ENCODE data around the gene BCL11B.

The BCL11B gene

DNA sequence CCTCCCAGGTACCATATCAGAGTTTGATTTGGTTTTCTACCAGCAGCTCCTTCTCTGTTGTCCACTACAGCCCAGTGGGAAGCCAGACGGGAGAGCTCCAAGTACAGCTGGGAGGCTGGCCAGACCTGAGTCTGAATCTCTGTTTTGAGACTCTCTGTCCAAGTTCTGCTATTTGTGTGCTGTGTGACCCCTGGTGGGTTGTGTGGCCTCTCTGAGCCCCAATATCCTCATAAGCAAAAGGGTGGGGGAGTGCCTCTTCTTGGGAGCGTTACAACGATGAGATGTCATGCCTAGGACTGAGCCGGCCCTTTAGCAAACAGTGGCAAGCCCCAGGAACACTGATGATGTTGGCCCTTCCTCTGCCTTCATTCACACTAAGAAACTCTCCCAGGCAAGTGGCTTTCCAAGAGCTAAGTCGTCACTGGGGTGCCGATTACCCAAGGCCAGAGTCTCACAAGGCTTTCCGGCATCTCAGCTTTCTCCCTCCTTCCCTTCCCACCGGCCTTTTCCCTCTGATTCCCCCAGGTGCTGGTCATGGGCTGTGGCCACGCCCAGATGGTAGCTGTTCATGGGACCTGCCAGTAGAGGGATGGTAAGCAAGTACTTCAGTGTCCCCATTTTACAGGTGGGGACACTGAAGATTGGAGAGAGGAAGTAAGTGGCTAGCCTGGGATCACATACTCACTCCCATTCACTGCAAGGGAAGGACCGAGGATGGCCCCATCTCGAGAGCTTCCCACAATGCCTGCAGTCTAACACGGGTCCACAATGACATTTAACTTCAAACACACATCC lies 47.7 kb downstream of the BCL11B start:
- TF ChIP-seq CTCF (IDR thresholded peaks at IDR 0.05; ENCODE audit: insufficient read depth, low read depth, low read length, missing control alignments) = no peak
- H3K4me3 ChIP-seq (ENCODE audit: low read depth, low read length) = no peak overlapping the region
- no peak for DNase-seq (ENCODE audit: low read depth)

DNA sequence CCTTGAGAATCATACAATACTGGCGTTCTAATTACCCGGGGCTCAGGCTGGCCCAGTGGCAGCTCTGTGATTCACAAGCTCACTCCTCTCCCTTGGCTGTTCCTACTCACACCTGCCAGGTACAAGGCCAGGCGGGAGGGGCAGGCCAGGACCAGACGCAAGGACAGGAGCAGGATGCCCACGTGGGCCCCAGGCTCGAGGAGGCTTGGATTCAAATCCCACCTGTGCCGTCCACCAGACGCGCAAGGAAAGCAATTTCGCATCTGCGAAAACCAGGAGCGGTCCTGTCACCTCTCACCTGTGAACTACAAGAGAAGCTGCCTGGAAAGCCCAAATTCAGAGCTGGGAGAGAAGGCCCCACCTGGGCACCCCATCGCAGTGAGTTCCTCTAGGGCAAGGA lies 50.6 kb downstream of the BCL11B start:
- no peak for DNase-seq (ENCODE audit: low read depth)
- no peak overlapping the region for H3K4me3 ChIP-seq (ENCODE audit: low read depth, low read length)
- no peak for TF ChIP-seq CTCF (IDR thresholded peaks at IDR 0.05; ENCODE audit: insufficient read depth, low read depth, low read length, missing control alignments)

- no peak for DNase-seq (ENCODE audit: low read depth)
- no peak for TF ChIP-seq CTCF (IDR thresholded peaks at IDR 0.05; ENCODE audit: insufficient read depth, low read depth, low read length, missing control alignments)
- no peak overlapping the region for H3K4me3 ChIP-seq (ENCODE audit: low read depth, low read length)
Observed at GRCh38 chr14:99217066-99217955, 54.7 kb downstream of the BCL11B start.

DNA sequence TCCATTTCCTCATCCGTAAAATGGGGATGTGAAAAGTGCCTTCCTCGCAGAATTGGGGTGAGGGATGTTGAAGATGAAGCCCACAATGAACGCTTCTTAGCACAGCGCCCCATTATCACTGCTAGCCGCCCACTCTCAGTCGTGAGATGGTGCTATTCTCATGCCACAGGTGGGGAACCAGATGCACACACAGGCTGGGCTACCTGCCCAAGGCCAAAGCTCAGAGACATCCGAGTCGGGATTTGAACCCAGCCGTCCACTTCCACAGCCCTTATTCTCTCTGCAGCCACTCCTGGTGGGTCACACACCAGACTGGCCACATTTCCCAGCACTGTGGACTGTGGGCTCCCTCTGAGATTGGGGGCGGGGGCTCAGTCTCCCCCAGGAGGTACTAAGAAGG lies 55.8 kb downstream of the BCL11B start:
- no peak for TF ChIP-seq CTCF (IDR thresholded peaks at IDR 0.05; ENCODE audit: insufficient read depth, low read depth, low read length, missing control alignments)
- no peak overlapping the region for H3K4me3 ChIP-seq (ENCODE audit: low read depth, low read length)
- no peak for DNase-seq (ENCODE audit: low read depth)

DNA sequence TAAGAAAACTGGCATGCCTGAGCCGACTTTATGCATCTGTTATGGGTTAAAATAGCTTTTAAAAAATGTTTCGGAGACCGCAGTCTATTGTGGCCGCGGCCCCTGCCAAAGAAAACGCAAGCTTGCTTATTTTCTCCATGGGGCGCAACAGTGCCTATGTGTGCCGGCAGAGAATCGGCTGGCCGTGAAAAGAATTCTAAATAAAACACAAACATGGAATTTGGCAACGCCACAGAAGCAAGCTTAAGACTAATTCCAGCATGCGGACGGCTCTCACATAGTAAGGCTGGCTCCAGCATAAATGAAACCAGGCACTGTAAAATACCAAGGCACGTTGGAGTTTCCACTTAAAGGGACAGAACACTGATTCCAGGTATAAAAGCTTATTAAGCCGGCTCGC lies 56.7 kb downstream of the BCL11B start:
- H3K4me3 ChIP-seq (ENCODE audit: low read depth, low read length) = no peak overlapping the region
- DNase-seq (ENCODE audit: low read depth) = no peak
- TF ChIP-seq CTCF (IDR thresholded peaks at IDR 0.05; ENCODE audit: insufficient read depth, low read depth, low read length, missing control alignments) = no peak

DNA sequence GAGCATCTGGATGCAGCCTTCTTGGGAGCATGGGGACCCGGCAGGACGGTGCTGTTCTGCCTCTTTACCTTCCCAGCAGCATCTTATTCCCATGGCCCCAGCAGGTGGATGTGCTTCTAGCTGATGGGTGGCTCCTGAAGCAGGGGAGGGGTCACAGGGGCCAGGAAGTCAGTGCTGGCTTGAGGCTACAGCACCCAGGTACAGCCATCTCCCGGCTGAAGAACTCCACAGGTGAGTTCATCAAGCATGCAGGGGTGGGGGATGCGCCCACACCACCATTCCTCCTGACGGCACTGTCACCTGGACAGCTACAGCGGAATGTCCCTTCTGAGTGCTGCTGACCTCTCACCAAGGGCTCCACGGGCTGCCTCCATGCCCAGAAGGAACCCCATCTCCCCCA lies 57.3 kb downstream of the BCL11B start:
- TF ChIP-seq CTCF (IDR thresholded peaks at IDR 0.05; ENCODE audit: insufficient read depth, low read depth, low read length, missing control alignments) = no peak
- H3K4me3 ChIP-seq (ENCODE audit: low read depth, low read length) = no peak overlapping the region
- DNase-seq (ENCODE audit: low read depth) = no peak
